ENCODE results near the gene AHNAK2.

- TF ChIP-seq POLR2A (IDR thresholded peaks at IDR 0.05): no peak
- no peak for TF ChIP-seq CTCF (IDR thresholded peaks at IDR 0.05)
Observed at GRCh38 chr14:104908303-104908702, 69.9 kb downstream of the AHNAK2 start.
